ENCODE results near the gene NECTIN3.

The NECTIN3 gene

GRCh38 chr3:111051354-111051753 is 20.3 kb upstream of the NECTIN3 start:
- no peaks in the 10 kb centered on the region for H3K27me3 ChIP-seq
- H3K4me3 ChIP-seq: no peak overlapping the region
- intact Hi-C loops (cut with DNase I; ENCODE audit: low total_unique reads): no loop called here
- no peaks in the 10 kb centered on the region for H3K4me1 ChIP-seq
- TF ChIP-seq CTCF (IDR thresholded peaks at IDR 0.05): no peak
- H3K36me3 ChIP-seq: no peaks in the 10 kb centered on the region
- H3K27ac ChIP-seq: no peak overlapping the region
- DNase-seq: no peak
- H3K9me3 ChIP-seq: no peaks in the 10 kb centered on the region

- no peaks in the 10 kb centered on the region for H3K36me3 ChIP-seq
- H3K4me1 ChIP-seq: peaks cover 0 to 14% (median 0%) of the 10 kb centered on the region in 4 donors
- TF ChIP-seq CTCF (IDR thresholded peaks at IDR 0.05): no peak
- intact Hi-C loops (cut with DNase I; ENCODE audit: low total_unique reads): no loop called here
- no peaks in the 10 kb centered on the region for H3K9me3 ChIP-seq
- H3K4me3 ChIP-seq: no peak overlapping the region
- H3K27ac ChIP-seq: no peak overlapping the region
- H3K27me3 ChIP-seq: no peaks in the 10 kb centered on the region
- DNase-seq: no peak
Measured at GRCh38 chr3:111068574-111068973, 3.0 kb upstream of the NECTIN3 start.

- peak; percentile 32 to 69 for DNase-seq
- intact Hi-C loops (cut with DNase I; ENCODE audit: low total_unique reads): no loop called here
Measured at GRCh38 chr3:111069974-111070771, 1.4 kb upstream of the NECTIN3 start.

GRCh38 chr3:111070772-111071256 is 802 bp upstream of the NECTIN3 start:
- H3K27ac ChIP-seq: peak overlapping the region; percentile 92 to 95
- no peak for TF ChIP-seq CTCF (IDR thresholded peaks at IDR 0.05)
- intact Hi-C loops (cut with DNase I; ENCODE audit: low total_unique reads): no loop called here
- H3K36me3 ChIP-seq: no peaks in the 10 kb centered on the region
- H3K9me3 ChIP-seq: no peaks in the 10 kb centered on the region
- peak overlapping the region; percentile 83 to 85 for H3K4me3 ChIP-seq
- H3K4me1 ChIP-seq: peaks cover 0 to 35% (median 2%) of the 10 kb centered on the region in 4 donors
- DNase-seq: peak; percentile 65 to 79
- no peaks in the 10 kb centered on the region for H3K27me3 ChIP-seq

More at GRCh38 chr3:111069974-111070771, 1.4 kb upstream of the NECTIN3 start:
- Histone ChIP-seq H3K4me1 (peaks cover 0 to 30% (median 2%) of the 10 kb centered on the region in 4 donors), H3K4me3 (peak overlapping the region; percentile 83 to 85), H3K36me3 (no peaks in the 10 kb centered on the region), H3K27me3 (no peaks in the 10 kb centered on the region), H3K27ac (peak overlapping the region; percentile 92 to 95), H3K9me3 (no peaks in the 10 kb centered on the region)
- TF ChIP-seq CTCF (IDR thresholded peaks at IDR 0.05): no peak

GRCh38 chr3:111072031-111072921 is 660 bp downstream of the NECTIN3 start:
- no peak for TF ChIP-seq CTCF (IDR thresholded peaks at IDR 0.05)
- H3K27me3 ChIP-seq: no peaks in the 10 kb centered on the region
- intact Hi-C loops (cut with DNase I; ENCODE audit: low total_unique reads): no loop called here
- peak overlapping the region; percentile 83 to 85 for H3K4me3 ChIP-seq
- peak overlapping the region; percentile 92 to 95 for H3K27ac ChIP-seq
- H3K36me3 ChIP-seq: no peaks in the 10 kb centered on the region
- peak; percentile 29 to 68 for DNase-seq
- H3K9me3 ChIP-seq: no peaks in the 10 kb centered on the region
- H3K4me1 ChIP-seq: peaks cover 0 to 42% (median 2%) of the 10 kb centered on the region in 4 donors
